Adipocyte (in vitro differentiated cells): ENCODE data around the gene ARMH4.

Experiments
- DNase-seq: peaks from one replicate; pipeline ENCODE4 v3.0.0-alpha.2; 2015; ENCODE audit warnings: low read depth
- H3K27me3 ChIP-seq: replicated peaks from 2 replicates; pipeline ENCODE4 v1.7.0; 2013; ENCODE audit warnings: mild to moderate bottlenecking, low read length, moderate library complexity; ENCODE audit not compliant: control insufficient read depth, insufficient read depth
- H3K36me3 ChIP-seq: 2 replicates; pipeline ENCODE4 v1.7.0; 2013; ENCODE audit warnings: low read length, mild to moderate bottlenecking, moderate library complexity; ENCODE audit not compliant: control insufficient read depth, insufficient read depth, severe bottlenecking
- H3K4me1 ChIP-seq: 2 replicates; pipeline ENCODE4 v1.7.0; 2013; ENCODE audit warnings: mild to moderate bottlenecking, low read length, moderate library complexity; ENCODE audit not compliant: control insufficient read depth, insufficient read depth
- H3K4me3 ChIP-seq: 2 replicates; pipeline ENCODE4 v1.7.0; 2013; ENCODE audit warnings: mild to moderate bottlenecking, low read length, moderate library complexity
- H3K9ac ChIP-seq: 2 replicates; pipeline ENCODE4 v1.7.0; 2013; ENCODE audit warnings: mild to moderate bottlenecking, low read length, moderate library complexity
- H3K9me3 ChIP-seq: 2 replicates; pipeline ENCODE4 v1.7.0; 2013; ENCODE audit warnings: mild to moderate bottlenecking, low read length, moderate library complexity; ENCODE audit not compliant: control insufficient read depth

The ARMH4 gene

DNA sequence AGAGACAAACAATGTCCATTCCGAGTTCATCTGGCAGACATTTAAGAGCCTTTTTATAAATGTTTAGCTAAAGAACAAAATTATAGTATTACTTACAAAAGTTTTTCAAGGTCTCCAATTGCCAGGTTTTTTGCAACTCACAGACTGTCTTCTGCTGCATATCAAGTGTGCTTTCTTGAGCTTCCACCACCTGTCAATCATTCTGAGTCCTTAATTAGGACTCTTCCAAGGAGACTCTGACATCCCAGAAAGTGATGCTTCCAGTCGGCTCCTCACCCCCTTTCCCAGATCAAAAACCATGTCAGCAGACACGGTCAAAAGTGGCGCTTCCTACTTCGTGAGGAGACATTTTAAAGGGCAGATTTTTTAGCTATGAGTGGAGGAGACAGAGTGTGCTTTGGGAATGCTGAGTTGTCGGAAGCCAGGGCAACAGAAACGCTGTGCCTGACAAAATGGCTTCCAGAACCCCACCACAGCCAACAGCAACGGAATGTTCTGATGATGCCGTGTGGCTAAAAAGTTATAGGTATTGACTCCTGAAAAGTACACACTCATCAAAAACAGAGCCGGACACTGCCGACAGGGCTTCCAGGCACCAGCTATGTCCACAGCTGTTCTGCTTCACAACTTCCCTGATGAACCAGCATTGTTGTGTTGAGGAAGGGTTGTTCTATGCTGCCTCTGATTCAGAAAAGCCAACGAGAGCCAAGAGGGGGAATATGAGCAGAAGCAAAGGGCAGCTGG lies 170.0 kb downstream of the ARMH4 start:
- no peaks in the 10 kb centered on the region for H3K9me3 ChIP-seq
- H3K27me3 ChIP-seq: peaks cover 2% of the 10 kb centered on the region
- H3K9ac ChIP-seq: no peak overlapping the region
- H3K4me1 ChIP-seq: peaks cover 6% of the 10 kb centered on the region
- no peak overlapping the region for H3K4me3 ChIP-seq
- H3K36me3 ChIP-seq: no peaks in the 10 kb centered on the region
- no peak for DNase-seq

DNA sequence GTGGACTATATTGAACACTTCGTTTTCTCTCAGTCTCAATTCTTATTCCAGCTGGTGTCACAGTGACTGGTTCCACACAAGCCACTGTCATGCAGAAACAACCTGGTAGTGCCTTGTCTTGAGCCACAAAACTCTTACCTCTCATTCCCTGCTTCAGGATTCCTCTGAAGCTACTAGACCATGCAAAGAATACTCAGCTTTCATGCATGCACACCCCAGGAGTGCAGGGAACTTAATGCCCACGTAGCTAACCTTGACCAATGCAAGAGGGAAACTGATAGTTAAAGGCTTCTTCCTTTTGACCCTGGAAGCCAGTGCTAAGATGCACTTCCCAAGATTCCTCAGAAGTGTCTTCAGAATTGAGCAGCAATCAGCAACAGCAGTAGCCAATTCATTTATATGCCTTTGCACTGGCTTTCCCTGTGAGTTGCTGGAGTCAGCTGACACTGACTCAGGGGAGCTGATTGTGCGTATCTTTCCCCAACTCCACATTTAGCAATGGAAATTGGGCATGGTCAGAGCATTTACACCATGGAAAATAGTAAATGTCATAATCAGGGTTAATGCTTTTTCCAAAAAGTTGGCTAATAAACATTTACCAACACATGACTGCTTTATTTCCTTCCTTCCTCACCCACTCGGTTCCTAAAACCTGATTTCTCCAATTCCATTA lies 172.5 kb downstream of the ARMH4 start:
- no peaks in the 10 kb centered on the region for H3K9me3 ChIP-seq
- no peak overlapping the region for H3K9ac ChIP-seq
- no peak for DNase-seq
- H3K27me3 ChIP-seq: peaks cover 13% of the 10 kb centered on the region
- H3K4me3 ChIP-seq: no peak overlapping the region
- peaks cover 6% of the 10 kb centered on the region for H3K4me1 ChIP-seq
- H3K36me3 ChIP-seq: no peaks in the 10 kb centered on the region

DNA sequence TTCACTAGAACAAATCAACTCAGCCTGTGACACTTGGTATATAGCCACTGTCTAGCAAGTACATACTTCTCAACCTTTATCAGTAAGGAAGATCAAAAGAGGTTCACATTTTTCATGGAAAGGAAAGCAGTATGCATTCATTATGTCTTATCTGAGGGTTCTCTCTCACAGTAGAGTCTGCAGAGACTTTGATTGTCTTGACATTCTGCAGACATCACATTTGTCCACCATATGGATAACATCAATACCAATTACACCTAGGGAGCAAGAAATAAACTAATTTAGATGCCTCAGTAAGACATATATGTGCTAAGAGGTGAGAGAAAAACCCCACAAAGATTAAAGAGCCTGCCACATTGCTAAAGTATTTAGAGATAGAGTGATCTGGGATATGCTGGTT lies 175.3 kb downstream of the ARMH4 start:
- Histone ChIP-seq H3K36me3 (no peaks in the 10 kb centered on the region), H3K4me1 (peaks cover 6% of the 10 kb centered on the region), H3K4me3 (no peak overlapping the region), H3K9ac (no peak overlapping the region), H3K27me3 (peaks cover 21% of the 10 kb centered on the region), H3K9me3 (no peaks in the 10 kb centered on the region)
- no peak for DNase-seq

DNA sequence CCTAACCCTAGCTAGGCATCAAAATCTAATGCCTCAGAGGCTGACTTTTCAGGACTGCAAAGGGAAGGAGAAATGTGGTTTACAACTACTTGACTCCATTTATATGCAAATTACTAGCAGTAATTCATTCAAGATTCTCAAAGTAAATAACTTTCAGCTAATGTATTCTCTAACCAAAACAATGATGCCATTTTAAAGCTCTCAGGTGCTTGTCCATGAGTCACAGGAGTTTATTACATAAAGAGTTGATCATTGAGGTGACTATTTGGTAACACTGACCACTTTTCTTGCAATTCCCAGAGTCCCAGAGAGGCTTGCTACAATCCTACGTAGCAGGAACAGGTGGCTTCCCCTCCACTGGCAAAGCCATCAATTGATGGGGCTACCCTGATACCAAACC lies 177.1 kb downstream of the ARMH4 start:
- Histone ChIP-seq H3K4me3 (no peak overlapping the region), H3K36me3 (no peaks in the 10 kb centered on the region), H3K9me3 (no peaks in the 10 kb centered on the region), H3K9ac (no peak overlapping the region), H3K4me1 (peaks cover 2% of the 10 kb centered on the region), H3K27me3 (peaks cover 21% of the 10 kb centered on the region)
- DNase-seq: no peak

DNA sequence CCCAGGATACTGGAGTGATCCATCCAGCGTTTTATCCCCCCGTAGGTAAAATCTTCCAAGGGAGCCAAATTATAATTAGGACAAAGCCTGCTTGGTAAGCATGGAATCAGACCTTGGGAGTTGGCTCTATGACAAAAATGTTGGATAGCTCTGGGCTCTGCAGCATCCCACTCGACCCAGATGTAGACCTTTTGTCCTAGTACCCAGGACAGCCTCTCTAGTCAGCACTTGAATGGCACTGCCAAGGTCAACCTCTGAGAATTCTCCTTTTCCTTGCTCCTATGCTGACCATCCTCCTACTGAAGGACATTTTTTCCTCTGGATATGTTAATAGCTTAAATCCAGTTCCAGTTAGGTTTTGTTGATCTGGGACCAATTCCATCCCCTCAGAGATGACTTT lies 181.4 kb downstream of the ARMH4 start:
- no peaks in the 10 kb centered on the region for H3K9me3 ChIP-seq
- H3K36me3 ChIP-seq: no peaks in the 10 kb centered on the region
- peaks cover 13% of the 10 kb centered on the region for H3K27me3 ChIP-seq
- no peaks in the 10 kb centered on the region for H3K4me1 ChIP-seq
- H3K9ac ChIP-seq: no peak overlapping the region
- no peak for DNase-seq
- no peak overlapping the region for H3K4me3 ChIP-seq

DNA sequence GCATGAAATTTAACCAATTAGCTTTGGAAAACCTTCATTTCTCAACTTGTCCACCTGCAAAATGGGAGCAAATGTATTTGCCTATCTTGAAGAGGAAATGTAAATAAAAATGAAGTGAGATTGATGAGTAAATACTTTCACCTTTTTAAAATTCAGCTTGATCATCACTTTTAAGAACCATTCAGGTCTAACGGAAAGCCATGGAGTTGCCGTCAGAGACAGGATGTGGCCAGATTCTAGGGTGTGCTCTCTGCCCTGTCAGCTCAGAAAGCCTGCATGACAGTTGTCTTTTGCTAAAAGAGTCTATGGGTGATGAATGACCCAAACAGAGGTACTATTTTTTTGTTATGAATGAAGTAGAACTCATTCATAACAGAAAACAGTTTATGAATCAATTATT lies 181.8 kb downstream of the ARMH4 start:
- DNase-seq: no peak
- Histone ChIP-seq H3K36me3 (no peaks in the 10 kb centered on the region), H3K9me3 (no peaks in the 10 kb centered on the region), H3K4me3 (no peak overlapping the region), H3K4me1 (no peaks in the 10 kb centered on the region), H3K27me3 (peaks cover 11% of the 10 kb centered on the region), H3K9ac (no peak overlapping the region)

DNA sequence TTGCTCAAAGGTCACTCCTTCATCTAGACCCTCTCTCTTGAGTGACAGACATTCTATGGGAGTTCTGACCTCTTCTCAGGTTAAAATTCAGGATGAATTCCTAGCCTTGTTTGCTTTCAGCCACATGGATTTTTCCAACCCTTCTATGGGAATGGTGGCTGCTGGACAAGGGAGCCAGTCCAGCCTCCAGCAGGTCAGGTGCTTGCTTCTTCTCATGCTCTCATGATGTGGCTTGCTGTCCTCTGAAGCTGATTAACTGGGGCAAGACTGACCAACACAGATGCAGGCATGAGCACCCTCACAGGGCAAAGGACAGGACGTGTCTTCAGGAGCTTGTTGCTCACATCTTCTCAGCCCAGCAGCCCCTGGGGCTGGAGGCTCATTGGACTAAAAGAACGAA lies 188.9 kb downstream of the ARMH4 start:
- Histone ChIP-seq H3K9me3 (no peaks in the 10 kb centered on the region), H3K4me1 (peaks cover 3% of the 10 kb centered on the region), H3K36me3 (no peaks in the 10 kb centered on the region), H3K9ac (no peak overlapping the region), H3K4me3 (no peak overlapping the region), H3K27me3 (no peaks in the 10 kb centered on the region)
- no peak for DNase-seq

DNA sequence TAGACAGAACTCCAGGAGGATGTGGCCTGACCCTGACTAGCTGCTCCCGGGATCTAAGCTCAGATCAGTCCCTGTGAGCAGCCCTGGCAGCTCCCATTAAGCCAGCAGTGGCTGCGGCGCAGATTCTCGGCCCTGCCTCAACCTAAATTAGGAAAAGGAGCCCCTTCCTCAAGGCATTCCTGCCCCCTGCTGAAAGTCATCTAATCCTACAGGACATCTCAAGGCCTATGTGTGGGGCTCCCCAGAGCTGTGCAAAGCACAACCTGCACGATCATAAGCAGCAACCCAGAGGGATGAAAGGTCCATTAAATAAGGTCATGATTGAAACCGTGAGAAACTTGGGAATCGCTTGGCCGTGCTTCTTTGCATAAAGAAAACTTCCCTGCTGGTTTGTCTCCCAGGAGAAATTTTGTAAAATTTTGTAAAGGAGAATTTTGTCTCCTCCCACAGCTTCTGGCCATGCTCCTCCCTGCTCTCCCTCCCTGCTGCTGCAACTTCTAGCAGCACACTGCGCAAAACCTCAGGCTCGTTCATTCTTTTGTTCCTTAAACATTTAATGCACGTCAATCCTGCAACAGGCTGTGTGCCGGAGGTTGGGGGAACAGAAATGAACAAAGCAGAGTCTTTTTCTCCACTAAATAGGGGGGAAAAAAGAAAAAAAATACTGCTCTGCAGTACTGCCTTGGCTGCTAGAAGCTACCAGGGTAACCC lies 189.5 kb downstream of the ARMH4 start:
- no peaks in the 10 kb centered on the region for H3K36me3 ChIP-seq
- no peak overlapping the region for H3K9ac ChIP-seq
- H3K27me3 ChIP-seq: no peaks in the 10 kb centered on the region
- DNase-seq: peak; percentile 2
- H3K9me3 ChIP-seq: no peaks in the 10 kb centered on the region
- peaks cover 3% of the 10 kb centered on the region for H3K4me1 ChIP-seq
- no peak overlapping the region for H3K4me3 ChIP-seq

DNA sequence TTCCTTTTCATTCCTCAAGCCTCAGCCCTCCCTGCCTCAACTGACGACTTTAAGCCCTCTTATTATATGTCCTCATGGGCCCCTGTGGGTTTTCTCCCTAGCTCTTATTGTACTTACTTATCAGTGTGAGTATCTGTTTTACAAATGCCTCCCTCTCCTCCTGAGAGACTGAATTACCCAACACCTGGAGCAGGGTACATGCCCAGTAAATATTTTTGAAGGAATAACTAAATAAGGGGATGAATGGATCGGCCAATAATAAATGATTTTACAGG lies 190.3 kb downstream of the ARMH4 start:
- Histone ChIP-seq H3K4me3 (no peak overlapping the region), H3K4me1 (peaks cover 3% of the 10 kb centered on the region), H3K9me3 (no peaks in the 10 kb centered on the region), H3K36me3 (no peaks in the 10 kb centered on the region), H3K27me3 (no peaks in the 10 kb centered on the region), H3K9ac (no peak overlapping the region)
- DNase-seq: no peak

DNA sequence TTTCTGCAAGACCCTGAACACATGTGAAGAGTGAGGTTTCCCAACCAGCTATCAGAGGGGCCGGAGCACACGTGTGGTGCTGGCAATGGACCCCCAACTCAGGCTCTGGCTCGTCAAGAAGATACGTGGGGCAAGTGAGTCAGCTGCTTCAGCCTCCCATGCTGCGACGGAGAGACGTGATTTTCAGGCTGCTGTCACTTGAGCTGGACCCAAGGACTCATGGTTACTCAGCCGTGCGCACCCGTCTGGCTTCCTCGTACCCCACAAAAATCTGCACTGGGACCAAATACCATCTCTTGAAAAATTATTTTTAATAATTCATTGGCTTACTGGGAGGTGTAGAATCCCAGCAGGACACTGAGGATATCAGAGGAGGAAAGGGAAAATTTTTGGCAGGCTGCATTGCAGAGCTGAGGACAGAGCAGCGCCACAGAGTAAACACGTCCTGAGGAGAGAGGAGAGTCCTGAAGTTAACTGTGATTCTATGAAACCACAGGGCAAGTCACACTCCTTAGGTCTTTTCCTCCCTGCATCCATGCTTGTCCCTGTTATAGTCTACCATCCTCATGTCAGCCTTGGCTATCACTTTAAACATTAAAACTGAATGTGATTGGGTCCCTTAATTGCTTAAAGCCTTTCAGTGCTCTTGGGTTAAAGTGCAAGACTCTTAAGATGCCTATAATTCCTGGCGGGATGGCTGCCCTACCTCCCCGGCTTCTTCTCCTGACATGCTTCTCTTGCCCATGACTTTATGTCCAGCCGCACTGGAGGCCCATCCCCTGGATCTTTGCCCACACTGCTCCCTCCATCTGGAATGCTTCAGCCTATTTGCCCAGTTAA lies 190.8 kb downstream of the ARMH4 start:
- Histone ChIP-seq H3K9ac (no peak overlapping the region), H3K4me3 (no peak overlapping the region), H3K27me3 (no peaks in the 10 kb centered on the region), H3K9me3 (no peaks in the 10 kb centered on the region), H3K4me1 (peaks cover 3% of the 10 kb centered on the region), H3K36me3 (no peaks in the 10 kb centered on the region)
- DNase-seq: no peak

DNA sequence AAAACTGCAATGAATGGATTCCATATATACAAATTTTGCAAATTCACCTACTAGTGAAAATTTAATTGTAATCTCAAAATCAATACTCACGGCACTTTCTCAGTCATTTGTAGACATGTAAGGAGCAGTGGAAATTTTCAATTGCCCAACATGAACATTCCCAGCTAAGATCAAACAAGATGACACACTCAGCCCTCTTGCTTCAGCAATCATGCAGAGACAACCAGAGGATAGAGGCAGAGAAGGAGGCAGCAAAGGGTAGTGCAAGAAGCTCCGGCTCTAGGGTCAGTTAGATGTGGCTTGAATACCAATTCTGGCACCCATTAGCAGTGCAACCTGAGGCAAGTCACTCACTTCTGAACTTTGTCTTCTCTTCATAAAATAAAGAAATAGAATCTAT lies 194.6 kb downstream of the ARMH4 start:
- DNase-seq: no peak
- Histone ChIP-seq H3K36me3 (no peaks in the 10 kb centered on the region), H3K4me1 (no peaks in the 10 kb centered on the region), H3K27me3 (no peaks in the 10 kb centered on the region), H3K9me3 (no peaks in the 10 kb centered on the region), H3K4me3 (no peak overlapping the region), H3K9ac (no peak overlapping the region)
